Heart right ventricle (tissue), 16 donors: Measurements from ENCODE around the gene ANKS1B. TPM values are rescaled to one million over a fixed set of nuclear protein-coding genes. Genes with fewer than 3 reads are reported as not detected.

Source experiments
- ATAC-seq, 8 donors: fragments of 200-7000 bp; cut with Tn5 transposase; one replicate each; pipeline ENCODE4 v1.9.1; 2020; ENCODE audit warnings: mild to moderate bottlenecking in 8 of 8, moderate library complexity in 8 of 8, moderate number of reproducible peaks in 1 of 8
- DNase-seq, 2 donors: peaks; one replicate each; pipeline ENCODE4 v3.0.0-alpha.2; 2020
- H3K27ac ChIP-seq, 10 donors: fragments of 200-600 bp; sonication (generic) in 2 of 10; one replicate each; pipeline versions ENCODE4 v1.5.0 to v1.8.0; 2020 to 2022; ENCODE audit warnings: mild to moderate bottlenecking in 3 of 10
- H3K27me3 ChIP-seq, 7 donors: fragments of 200-600 bp; one replicate each; pipeline ENCODE4 v1.8.0; 2021 to 2022; ENCODE audit warnings: mild to moderate bottlenecking in 2 of 7
- H3K36me3 ChIP-seq, 9 donors: fragments of 200-600 bp; sonication (generic) in 1 of 9; one replicate each; pipeline versions ENCODE4 v1.5.0 to v1.8.0; 2020 to 2022; ENCODE audit warnings: mild to moderate bottlenecking in 2 of 9
- H3K4me1 ChIP-seq, 9 donors: fragments of 200-600 bp; sonication (generic) in 1 of 9; one replicate each; pipeline versions ENCODE4 v1.5.0 to v1.8.0; 2020 to 2022; ENCODE audit warnings: mild to moderate bottlenecking in 4 of 9
- H3K4me3 ChIP-seq, 10 donors: fragments of 200-600 bp; sonication (generic) in 2 of 10; one replicate each; pipeline versions ENCODE4 v1.5.0 to v1.8.0; 2020 to 2022; ENCODE audit warnings: mild to moderate bottlenecking in 7 of 10, moderate library complexity in 2 of 10
- H3K9me3 ChIP-seq, 11 donors: fragments of 200-600 bp in 10 of 11; sonication (generic) in 2 of 11; one replicate each; pipeline versions ENCODE4 v1.5.0 to v1.8.0; 2013 to 2022; ENCODE audit warnings: mild to moderate bottlenecking in 2 of 11, control low read depth in 1 of 11, moderate library complexity in 1 of 11
- CTCF ChIP-seq, 9 donors: fragments of 200-600 bp; sonication (generic) in 2 of 9; IDR thresholded peaks; one replicate each; pipeline versions ENCODE4 v1.5.0 to v1.8.0; 2021 to 2022; ENCODE audit warnings: antibody characterized with exemption in 9 of 9, mild to moderate bottlenecking in 5 of 9, moderate library complexity in 1 of 9
- WGBS, 2 donors: extraction: QIAGEN DNeasy Blood & Tissue Kit; methylation state at CpG; one replicate each; pipeline ENCODE4 v1.1.7; 2013; ENCODE audit warnings: inconsistent platforms in 1 of 2; 5-methylcytosine and 5-hydroxymethylcytosine counted together
- intact Hi-C, 10 donors: fragments of 100-400 bp; cut with DNase I; formaldehyde crosslinking; loops; one replicate each; pipeline versions ENCODE4 v1.11.1 to v1.14.2; 2022
- polyA plus RNA-seq, 2 donors: library from polyadenylated mRNA; stranded (reverse); fragments of 200-250 nt; gene quantifications; one replicate each; pipeline ENCODE4 v1.2.3, GENCODE V29; 2013
- total RNA-seq, 10 donors: library from RNA; stranded (reverse); fragmentation: NEBNext Ultra II Directional in 3 of 10; extraction: Animal tissue kit (Norgen Biotek cat#: 25700) in 3 of 10; gene quantifications; one replicate each; pipeline versions ENCODE4 v1.2.1 to v1.2.4, GENCODE V29; 2021 to 2023
- donor health status: Arrhythmogenic right ventricular cardiomyopathy.
- donor health status: ischemic (EF 13 %, LVEDD 7.1; RV severe dilation, severe dysfunction).
- donor health status: healthy with polysubstance abuse.
- donor health status: DM: no; HTN: yes; CAD: no.
- donor health status: DM: no; HTN: no; CAD: no.
- donor health status: ischemic (EF 25% LVEDD 6.9; RV normal size, moderate dysfunction).
- donor health status: ischemic (EF 25% LVEDD 5.7; RV mildly dilated, moderate dysfunction).
- donor health status: healthy.
- donor health status: DM: yes; HTN: yes; CAD: no.
- donor health status: Ischemic cardiomyopathy.
- donor health status: ischemic (EF 35%, LVEDD 5.7; RV mildly dilated, moderate dysfunction).
- donor health status: nonischemic (EF 11% LVEDD 7.7; RV severe dilation, severe dysfunction).
- donor health status: DM: yes; HTN: yes; CAD: no.
- donor health status: PGD.
- donor health status: ischemic (EF 29% LVEDD 5.4; RV normal size, mild dysfunction).
- donor health status: nonischemic (EF 23%, LVEDD 6.1; RV moderate dilation, normal function).

Gene ANKS1B
- total and polyA plus RNA-seq, 12 donors = 0.58 to 4.8 (median 1.8) TPM

- Histone ChIP-seq H3K9me3 (no peaks in the 10 kb centered on the region), H3K4me1 (peaks cover 0 to 17% (median 0%) of the 10 kb centered on the region in 9 donors), H3K36me3 (no peaks in the 10 kb centered on the region), H3K4me3 (no peak overlapping the region), H3K27me3 (no peaks in the 10 kb centered on the region), H3K27ac (no peak overlapping the region)
- intact Hi-C loops = no loop called here
- no peak for ATAC-seq
- DNase-seq = no peak
- TF ChIP-seq CTCF (IDR thresholded peaks at IDR 0.05) = no peak
- WGBS, 2 donors = 75 to 76% methylated on average over 2 of the region's 2 CpGs
Observed at GRCh38 chr12:99133401-99133800, 851.3 kb downstream of the ANKS1B start.

DNA sequence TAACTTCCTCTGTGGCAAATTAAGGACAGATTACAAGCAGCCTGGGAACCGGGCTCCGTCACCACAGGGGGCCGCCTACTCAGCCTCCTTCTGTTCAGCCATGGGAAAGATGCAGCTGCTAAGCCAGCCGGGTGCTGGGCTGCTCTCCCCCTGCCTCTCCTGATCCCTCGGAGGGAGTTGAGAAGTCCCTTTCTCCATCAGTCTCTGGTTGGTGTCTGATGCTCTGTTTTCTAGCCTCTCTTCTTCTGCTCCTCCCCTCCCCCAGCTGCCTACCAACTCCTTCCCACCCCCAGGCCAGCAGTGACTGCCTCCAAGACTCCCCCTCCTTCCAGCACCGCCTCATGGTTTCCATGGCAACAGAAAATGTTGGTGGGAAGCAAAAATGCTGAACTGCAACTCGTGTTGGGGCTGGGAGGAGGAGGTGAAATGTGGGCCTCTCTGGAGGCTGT is 853.0 kb downstream of the ANKS1B start:
- H3K9me3 ChIP-seq = no peaks in the 10 kb centered on the region
- DNase-seq = peak; percentile 36 to 70
- H3K4me1 ChIP-seq = peaks cover 0 to 13% (median 0%) of the 10 kb centered on the region in 9 donors
- intact Hi-C loops = no loop called here
- no peaks in the 10 kb centered on the region for H3K36me3 ChIP-seq
- TF ChIP-seq CTCF (IDR thresholded peaks at IDR 0.05) = peak in 1 of 9 donors; percentile 15
- peak; percentile 55 to 94 (median 90) for ATAC-seq
- no peaks in the 10 kb centered on the region for H3K27me3 ChIP-seq
- peak overlapping the region in 9 of 10 donors; percentile 17 to 86 (median 64) for H3K27ac ChIP-seq
- H3K4me3 ChIP-seq = peak overlapping the region in 3 of 10 donors; percentile 10 to 40 (median 27)
- WGBS, 2 donors = 19 to 22% methylated on average over 7 of the region's 7 CpGs

- no peak for DNase-seq
- peak in 7 of 8 donors; percentile 36 to 61 (median 52) for ATAC-seq
- no peaks in the 10 kb centered on the region for H3K36me3 ChIP-seq
- no peaks in the 10 kb centered on the region for H3K27me3 ChIP-seq
- intact Hi-C loops = no loop called here
- H3K27ac ChIP-seq = peak overlapping the region in 9 of 10 donors; percentile 17 to 86 (median 64)
- no peaks in the 10 kb centered on the region for H3K9me3 ChIP-seq
- WGBS, 2 donors = 53 to 62% methylated on average over 3 of the region's 3 CpGs
- peak overlapping the region in 6 of 10 donors; percentile 5 to 40 (median 20) for H3K4me3 ChIP-seq
- no peak for TF ChIP-seq CTCF (IDR thresholded peaks at IDR 0.05)
- H3K4me1 ChIP-seq = peaks cover 0 to 12% (median 0%) of the 10 kb centered on the region in 9 donors
Observed at GRCh38 chr12:99130808-99131553, 853.8 kb downstream of the ANKS1B start.

GRCh38 chr12:99128246-99128802 is 856.4 kb downstream of the ANKS1B start:
- intact Hi-C loops = no loop called here
- no peak for ATAC-seq
- Histone ChIP-seq H3K9me3 (no peaks in the 10 kb centered on the region), H3K36me3 (no peaks in the 10 kb centered on the region), H3K27me3 (no peaks in the 10 kb centered on the region), H3K27ac (no peak overlapping the region), H3K4me3 (no peak overlapping the region), H3K4me1 (peaks cover 0 to 12% (median 0%) of the 10 kb centered on the region in 9 donors)
- DNase-seq = no peak
- TF ChIP-seq CTCF (IDR thresholded peaks at IDR 0.05) = no peak
- WGBS, 2 donors = 36 to 49% methylated on average over 1 of the region's 1 CpG
